Stimulated activated CD4-positive, alpha-beta T cell treated with anti-CD3 and anti-CD28 coated beads, Interleukin-1b, Interleukin-23, amount 100 ng/mL, for 24 hours (primary cell): ENCODE measurements around the gene AQP3.
"Not testable (repeated sequence)": the region's sequence is repeated elsewhere in the genome, so short reads cannot be mapped to it uniquely, and the experiment has no call there.

Source experiments
- DNase-seq, 4 experiments: peaks; one replicate each; pipeline ENCODE4 v3.0.0-alpha.2; 2020; ENCODE audit warnings: low read depth in 4 of 4, low spot score in 1 of 4

Gene AQP3

GRCh38 chr9:33446946-33447798 is at the start of gene AQP3:
AQP3 (minus strand) TSS chr9:33447593; CDS start chr9:33447530, 63 bp downstream.
- peak in 3 of 4 experiments; percentile 30 to 42 (median 38) for DNase-seq

- not testable (repeated sequence) for DNase-seq
Observed at GRCh38 chr9:33493819-33494218, 46.4 kb upstream of the AQP3 start.

- DNase-seq, result no peak
Observed at GRCh38 chr9:33489066-33489465, 41.7 kb upstream of the AQP3 start.

DNA sequence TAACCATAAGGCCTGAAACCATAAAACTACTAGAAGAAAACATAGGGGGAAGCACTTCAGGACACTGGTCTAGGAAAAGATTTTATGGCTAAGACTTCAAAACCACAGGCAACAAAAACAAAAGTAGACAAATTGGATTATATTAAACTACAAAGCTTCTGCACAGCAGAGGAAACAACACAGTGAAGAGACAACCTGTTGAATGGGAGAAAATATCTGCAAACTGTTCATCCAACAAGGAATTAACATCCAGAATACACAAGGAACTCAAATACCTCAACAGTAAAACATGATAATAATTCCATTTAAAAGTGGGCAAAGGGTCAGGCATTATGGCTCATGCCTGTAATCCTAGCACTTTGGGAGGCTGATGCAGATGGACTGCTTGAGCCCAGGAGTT is 37.9 kb upstream of the AQP3 start:
- not testable (repeated sequence) for DNase-seq

DNA sequence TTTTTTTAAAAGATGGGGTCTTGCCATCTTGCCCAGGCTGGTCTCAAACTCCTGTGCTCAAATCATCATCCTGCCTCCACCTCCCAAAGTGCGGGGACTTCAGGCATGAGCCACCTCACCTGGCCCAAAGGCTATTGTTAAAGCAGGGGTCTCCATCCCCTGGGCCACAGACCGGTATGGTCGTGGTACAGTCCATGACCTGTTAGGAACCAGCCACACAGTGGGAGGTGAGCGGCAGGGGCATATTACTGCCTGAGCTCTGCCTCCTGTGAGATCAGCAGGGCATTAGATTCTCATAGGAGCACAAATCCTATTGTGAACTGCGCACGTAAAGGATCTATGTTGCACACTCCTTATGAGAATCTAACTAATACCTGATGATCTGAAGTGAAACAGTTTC is 33.6 kb upstream of the AQP3 start:
- DNase-seq, result no peak

- no peak for DNase-seq
Observed at GRCh38 chr9:33480106-33480505, 32.7 kb upstream of the AQP3 start.

DNA sequence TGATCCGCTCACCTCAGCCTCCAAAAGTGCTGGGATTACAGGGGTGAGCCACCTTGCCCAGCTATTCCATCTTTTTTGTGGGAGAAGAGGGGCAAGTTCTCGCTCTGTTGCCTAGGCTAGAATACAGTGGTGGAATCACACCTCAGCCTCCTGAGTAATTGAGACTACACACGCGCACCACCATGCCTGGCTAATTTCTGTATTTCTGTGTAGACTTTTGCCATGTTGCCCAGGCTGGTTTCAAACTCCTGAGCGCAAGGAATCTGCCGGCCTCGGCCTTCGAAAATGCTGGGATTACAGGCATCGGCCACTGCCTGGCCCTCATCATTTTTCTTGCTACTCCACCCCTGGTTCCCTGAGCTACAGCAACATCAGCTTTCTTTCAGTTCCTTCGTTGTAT is 29.1 kb upstream of the AQP3 start:
- no peak for DNase-seq

DNA sequence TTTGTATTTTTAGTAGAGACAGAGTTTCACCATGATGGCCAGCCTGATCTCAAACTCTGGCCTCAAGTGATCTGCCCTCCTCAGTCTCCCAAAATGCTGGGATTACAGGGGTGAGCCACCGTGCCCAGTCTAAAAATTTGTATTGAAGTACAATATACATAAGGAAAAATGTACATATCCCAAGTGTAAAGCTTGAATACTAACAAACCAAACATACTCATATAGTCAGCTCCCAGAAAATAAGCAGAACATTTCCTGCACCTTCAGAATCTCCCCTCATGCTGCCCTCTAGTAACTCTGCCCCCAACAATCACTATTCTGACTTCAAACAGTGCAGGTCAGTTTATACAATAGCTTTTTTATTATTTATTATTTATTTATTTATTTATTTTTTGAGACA is 28.0 kb upstream of the AQP3 start:
- no peak for DNase-seq

DNA sequence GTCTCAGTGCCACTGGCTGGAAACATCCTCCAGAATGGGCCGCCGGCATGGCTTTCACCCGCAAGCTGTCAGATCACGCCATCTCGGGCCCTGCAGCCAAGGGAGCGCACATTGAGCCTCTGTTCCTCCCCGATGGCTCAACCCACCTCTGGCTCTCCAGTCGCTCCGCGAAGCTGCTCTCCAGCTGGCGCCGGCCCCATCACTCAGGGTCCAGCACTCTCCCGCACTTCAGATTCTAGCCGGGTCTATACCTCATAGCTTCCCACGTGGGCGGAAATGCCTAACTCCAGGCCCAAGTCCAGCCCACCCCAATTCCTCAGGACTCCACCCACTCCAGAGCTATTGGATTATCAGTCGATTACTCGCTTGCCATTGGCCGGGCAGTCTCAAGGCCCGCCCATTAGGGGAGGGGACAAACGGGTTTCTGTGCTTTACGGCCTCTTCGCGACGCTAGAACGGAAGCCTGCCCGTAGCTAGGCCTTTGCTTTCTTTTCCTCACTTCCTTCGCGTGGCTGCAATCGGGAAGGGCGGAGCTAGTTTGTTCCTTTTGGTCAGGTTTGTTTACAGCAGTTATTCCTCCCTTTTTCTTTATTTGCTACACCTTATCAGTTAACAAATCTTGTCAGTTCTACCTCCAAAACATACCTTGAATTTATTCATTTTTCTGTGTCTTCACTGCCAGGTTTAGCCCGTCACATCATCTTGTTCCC is 26.4 kb upstream of the AQP3 start, which contains the start of gene NOL6:
Gene NOL6 (minus strand): TSS at position 282 of the 710 bp plus-strand sequence. CDS start 82 bp downstream, at position 200.
- peak; percentile 92 to 98 (median 94) for DNase-seq

- DNase-seq, result no peak
Observed at GRCh38 chr9:33472881-33473615, 25.7 kb upstream of the AQP3 start.

GRCh38 chr9:33472171-33472880 is 24.9 kb upstream of the AQP3 start:
- no peak for DNase-seq

DNA sequence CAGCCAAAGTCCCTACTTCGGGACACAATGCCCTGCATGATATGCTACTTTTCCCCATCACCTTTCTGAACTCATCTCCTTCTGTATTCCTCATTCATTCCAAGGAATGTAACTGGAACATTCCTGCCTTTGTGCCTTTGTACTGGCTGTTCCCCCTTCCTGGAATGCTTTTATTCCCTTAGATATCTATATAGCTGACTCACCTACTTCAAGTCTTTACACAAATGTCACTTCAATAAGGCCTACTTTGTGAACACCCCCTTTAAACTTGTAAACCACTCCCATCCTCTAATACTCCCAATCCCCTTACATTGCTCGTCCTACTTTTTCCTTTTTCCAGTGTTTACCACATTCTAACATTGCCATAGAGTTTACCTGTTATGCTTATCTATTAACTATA is 24.0 kb upstream of the AQP3 start:
- no peak for DNase-seq

DNA sequence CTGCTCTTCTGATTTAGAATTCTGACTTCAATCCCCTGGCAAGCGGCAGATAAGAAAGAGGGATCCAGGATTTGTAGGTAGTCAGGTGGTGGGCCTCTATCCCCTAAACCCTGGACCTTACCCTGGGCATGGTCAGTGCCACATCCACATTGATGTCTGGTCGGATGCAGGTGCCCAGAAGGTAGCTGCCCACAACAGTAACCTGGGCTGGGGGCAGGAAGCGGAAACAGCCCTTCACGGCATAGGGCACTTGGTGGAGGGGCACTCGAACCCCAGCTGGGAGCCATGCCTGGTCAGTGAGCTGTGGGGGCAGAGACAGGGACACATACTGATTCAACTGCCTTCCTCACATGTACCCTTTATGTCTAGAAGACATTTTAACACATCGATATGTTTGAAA is 22.5 kb upstream of the AQP3 start:
- no peak for DNase-seq

DNA sequence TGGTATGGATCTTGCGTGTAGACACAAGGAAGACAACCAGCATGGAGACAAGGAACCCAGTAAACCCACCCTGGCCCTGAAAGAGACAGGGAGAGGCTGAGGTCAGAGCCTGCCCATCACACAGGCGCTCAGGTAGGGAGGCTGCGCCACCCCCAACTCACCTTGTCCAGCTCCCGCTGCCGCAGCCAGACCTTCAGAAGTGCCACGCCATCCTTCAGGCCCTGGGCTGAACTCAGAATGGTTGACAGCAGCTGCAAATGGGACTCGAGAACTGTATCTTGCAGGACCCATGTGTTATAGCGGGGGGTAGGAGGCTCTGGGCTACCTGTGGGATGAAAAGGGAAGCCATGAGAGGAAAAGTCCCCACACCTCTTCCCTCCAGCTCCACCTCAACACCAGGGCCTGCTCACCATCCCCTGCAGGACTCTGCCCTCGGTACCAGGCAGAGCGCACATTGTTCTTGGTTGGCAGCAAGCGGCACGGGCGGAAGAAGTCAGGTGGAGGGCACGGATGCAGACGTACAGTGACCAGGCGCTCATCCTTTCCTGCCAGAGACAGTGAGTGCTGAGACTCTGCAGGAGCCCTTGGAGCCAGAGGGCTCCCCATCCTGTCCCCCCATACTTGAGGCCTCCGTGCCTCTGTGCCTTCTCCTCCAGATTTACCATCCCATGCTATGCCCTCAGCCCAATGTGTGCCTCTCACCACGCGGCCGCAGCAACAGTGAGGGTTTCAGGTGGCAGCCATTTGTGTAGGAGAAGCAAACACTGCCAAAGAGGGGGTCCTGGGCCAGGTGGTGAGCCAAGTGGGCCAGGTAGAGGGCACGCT is 21.6 kb upstream of the AQP3 start:
- no peak for DNase-seq

DNA sequence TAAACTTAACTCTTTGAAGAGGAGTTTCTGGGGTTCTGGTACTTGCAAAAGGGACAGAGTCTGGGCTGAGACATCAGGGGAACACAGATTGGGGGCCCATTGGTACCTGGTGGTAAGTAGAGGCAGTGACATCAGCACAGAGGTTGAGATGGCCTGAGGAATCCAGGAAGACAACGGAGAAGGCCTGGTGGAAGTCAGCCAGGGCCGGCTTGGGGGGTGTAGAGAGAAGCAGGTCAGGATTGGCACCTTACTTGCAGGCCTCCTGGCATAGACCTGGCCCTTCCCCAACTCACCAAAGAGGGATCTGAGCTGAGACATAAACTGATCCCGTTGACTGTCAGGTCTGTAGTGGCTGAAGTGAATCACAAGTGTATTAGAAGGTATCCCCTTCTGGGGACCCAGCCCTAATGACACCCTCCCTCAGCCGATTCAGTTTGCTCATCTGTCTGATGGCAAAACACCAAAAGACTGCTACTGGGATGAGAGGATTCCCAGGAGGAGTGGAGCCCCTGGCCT is 20.9 kb upstream of the AQP3 start:
- DNase-seq, result no peak

DNA sequence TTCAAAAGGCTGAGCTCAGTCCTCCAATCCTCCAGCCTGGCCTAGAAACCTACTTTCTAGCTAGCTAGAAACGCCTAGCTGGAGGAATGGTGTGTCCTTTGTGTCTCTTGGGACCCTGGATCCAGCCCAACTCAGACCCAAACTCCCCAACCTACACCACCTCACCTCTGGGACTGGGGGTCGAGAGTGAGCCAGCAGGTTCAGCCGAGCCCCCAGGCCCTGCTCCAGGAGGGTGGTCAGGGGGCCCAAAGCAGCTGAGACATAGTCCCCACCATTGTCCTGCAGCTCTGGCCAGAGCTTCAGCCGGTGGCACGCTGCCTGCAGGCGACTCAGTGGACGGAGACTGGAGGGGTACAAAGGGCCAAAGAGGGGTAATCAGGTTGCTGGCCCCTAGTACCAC is 20.1 kb upstream of the AQP3 start:
- no peak for DNase-seq

GRCh38 chr9:33466565-33467495 is 19.4 kb upstream of the AQP3 start:
- DNase-seq, result peak in 3 of 4 experiments; percentile 42 to 64 (median 54)
